ENCODE measurements around the gene TPX2. TPM values are rescaled to one million over a fixed set of nuclear protein-coding genes. Genes with fewer than 3 reads are reported as not detected.
A peak's percentile ranks its signal among the peaks of the same experiment; 100 is the strongest.

Gene TPX2
- total and polyA plus RNA-seq, 5 experiments from 2014 or later: 0.16 to 0.50 (median 0.26) TPM; not detected in 1

DNA sequence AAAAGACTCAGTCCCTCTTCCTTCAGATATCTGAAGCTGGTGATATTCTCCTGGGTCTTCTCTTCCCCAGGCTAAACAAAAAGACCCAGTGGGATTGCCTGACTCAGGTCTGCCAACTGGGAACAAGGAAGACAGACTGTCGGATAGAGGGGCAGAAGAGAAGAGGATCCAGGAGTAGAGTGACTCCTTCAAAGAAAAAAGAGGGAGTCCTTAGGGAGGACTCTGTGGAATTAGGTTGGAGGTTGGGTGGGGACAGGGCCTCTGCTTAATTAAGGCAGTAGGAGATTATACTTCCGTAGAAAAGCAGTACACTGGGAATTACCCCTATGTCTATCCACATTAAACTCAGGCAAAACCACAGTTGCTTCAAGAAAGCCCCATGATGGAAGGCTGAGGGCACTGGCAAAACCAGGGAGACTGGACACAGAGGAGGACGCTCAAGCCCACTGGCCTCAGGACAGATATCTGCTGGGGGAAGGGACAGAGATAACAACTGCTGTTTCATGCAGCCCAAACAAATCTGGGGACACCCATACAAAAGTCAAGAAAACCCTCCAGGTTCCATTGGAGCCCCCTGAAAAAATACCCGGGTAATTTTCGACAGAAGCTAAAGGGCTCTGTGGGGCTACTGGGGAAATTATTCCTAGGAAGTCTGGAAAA lies 22.1 kb upstream of the TPX2 start:
- POLR2A ChIA-PET: interaction anchor here (0.6 to 1.2 kb wide), 3 partner anchors 11 to 45 kb away, joined by 3 read pairs; no protein-coding TSS in a partner anchor
- Mint-ChIP-seq H3K9me3 (no peaks in the 10 kb centered on the region), H3K4me1 (peaks cover 56 to 95% (median 93%) of the 10 kb centered on the region in 4 donors), H3K4me3 (peak overlapping the region in 8 of 10 donors; percentile 23 to 69 (median 40)), H3K36me3 (peaks cover 0 to 41% (median 8%) of the 10 kb centered on the region in 3 donors), H3K27me3 (no peaks in the 10 kb centered on the region), H3K27ac (peak overlapping the region; percentile 6 to 93 (median 82))
- DNase-seq (no peak), ATAC-seq (no peak)

DNA sequence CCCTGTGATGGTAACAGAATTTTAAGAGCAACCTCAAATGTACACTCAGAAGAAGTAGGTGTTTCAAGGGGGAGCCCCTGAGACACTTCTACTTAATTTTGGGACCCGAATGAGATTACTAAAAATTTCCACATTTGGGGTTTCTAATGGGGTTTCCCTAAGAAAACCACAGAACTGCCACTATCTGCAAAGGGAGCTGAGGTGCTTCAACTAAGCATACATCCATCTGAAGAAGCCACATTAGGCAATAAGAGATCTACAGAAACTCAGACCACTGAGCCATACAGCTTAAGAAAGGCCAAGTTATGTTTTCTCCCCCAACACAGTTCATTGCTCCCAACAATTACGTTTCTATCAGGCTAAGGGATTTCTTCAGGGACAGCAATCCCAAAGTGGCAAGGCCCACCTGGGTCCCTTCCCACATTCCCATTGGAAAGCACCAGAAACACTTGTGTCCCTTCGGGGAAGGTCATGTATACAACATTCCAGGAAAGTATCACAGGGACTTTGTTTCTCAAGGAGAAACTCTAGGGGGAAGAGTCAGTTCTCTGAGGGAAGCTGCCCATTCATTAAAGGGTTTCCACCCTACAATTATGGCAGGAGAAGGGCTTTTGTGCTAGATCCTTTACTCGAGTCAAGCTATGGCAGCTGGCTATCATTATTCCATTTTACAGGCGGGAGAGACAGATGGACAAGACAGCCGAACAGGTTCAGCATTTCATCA lies 21.4 kb upstream of the TPX2 start:
- Mint-ChIP-seq H3K36me3 (peaks cover 0 to 38% (median 8%) of the 10 kb centered on the region in 3 donors), H3K27me3 (no peaks in the 10 kb centered on the region), H3K4me3 (peak overlapping the region in 9 of 10 donors; percentile 24 to 71 (median 59)), H3K27ac (peak overlapping the region; percentile 6 to 93 (median 82)), H3K9me3 (no peaks in the 10 kb centered on the region), H3K4me1 (peaks cover 55 to 98% (median 91%) of the 10 kb centered on the region in 4 donors)
- peak; percentile 38 to 57 for ATAC-seq
- POLR2A ChIA-PET: interaction anchor here (1.1 to 1.9 kb wide), 2 partner anchors 42 to 56 kb away, joined by 3 to 6 read pairs; no protein-coding TSS in a partner anchor
- DNase-seq: peak in 1 of 10 donors; percentile 28

- ATAC-seq (no peak), DNase-seq (no peak)
- Mint-ChIP-seq H3K36me3 (peaks cover 0 to 26% (median 4%) of the 10 kb centered on the region in 3 donors), H3K27me3 (no peaks in the 10 kb centered on the region), H3K27ac (peak overlapping the region in 9 of 10 donors; percentile 24 to 93 (median 68)), H3K9me3 (no peaks in the 10 kb centered on the region), H3K4me3 (peak overlapping the region in 9 of 10 donors; percentile 26 to 96 (median 90)), H3K4me1 (peaks cover 50 to 94% (median 81%) of the 10 kb centered on the region in 4 donors)
- POLR2A ChIA-PET: interaction anchor here (1.4 to 2.0 kb wide), 4 partner anchors 10 to 57 kb away, joined by 3 to 12 read pairs (median 4); no protein-coding TSS in a partner anchor
Measured at GRCh38 chr20:31718952-31719643, 20.0 kb upstream of the TPX2 start.

GRCh38 chr20:31719644-31720485 lies 19.2 kb upstream of the TPX2 start:
- Mint-ChIP-seq H3K9me3 (no peaks in the 10 kb centered on the region), H3K36me3 (peaks cover 0 to 20% (median 0%) of the 10 kb centered on the region in 3 donors), H3K4me3 (peak overlapping the region; percentile 90 to 96 (median 93)), H3K4me1 (peaks cover 50 to 87% (median 76%) of the 10 kb centered on the region in 4 donors), H3K27me3 (no peaks in the 10 kb centered on the region), H3K27ac (peak overlapping the region in 9 of 10 donors; percentile 24 to 95 (median 92))
- no peak for ATAC-seq
- no peak for DNase-seq
- POLR2A ChIA-PET: interaction anchor here (1.3 to 5.1 kb wide), 7 partner anchors 8 to 59 kb away, joined by 3 to 125 read pairs (median 5); no protein-coding TSS in a partner anchor

GRCh38 chr20:31720486-31721407 lies 18.3 kb upstream of the TPX2 start:
- Mint-ChIP-seq H3K9me3 (no peaks in the 10 kb centered on the region), H3K4me3 (peak overlapping the region; percentile 90 to 96 (median 93)), H3K4me1 (peaks cover 45 to 79% (median 69%) of the 10 kb centered on the region in 4 donors), H3K27ac (peak overlapping the region; percentile 73 to 97 (median 93)), H3K27me3 (no peaks in the 10 kb centered on the region), H3K36me3 (peaks cover 0 to 13% (median 0%) of the 10 kb centered on the region in 3 donors)
- peak in 1 of 10 donors; percentile 11 for DNase-seq
- no peak for ATAC-seq
- POLR2A ChIA-PET: interaction anchor here (1.1 to 5.1 kb wide), 8 partner anchors 9 to 60 kb away, joined by 3 to 125 read pairs (median 6); no protein-coding TSS in a partner anchor

GRCh38 chr20:31721408-31722256 lies 17.5 kb upstream of the TPX2 start:
- peak overlapping the region; percentile 90 to 96 (median 93) for H3K4me3 Mint-ChIP-seq
- no peaks in the 10 kb centered on the region for H3K9me3 Mint-ChIP-seq
- H3K36me3 Mint-ChIP-seq: peaks cover 0 to 7% (median 0%) of the 10 kb centered on the region in 3 donors
- no peak for ATAC-seq
- peaks cover 40 to 70% (median 60%) of the 10 kb centered on the region in 4 donors for H3K4me1 Mint-ChIP-seq
- POLR2A ChIA-PET: interaction anchor here (0.5 to 5.1 kb wide), 7 partner anchors 10 to 117 kb away, joined by 3 to 125 read pairs (median 6); partner anchors contain the start of gene ID1
- peak in 1 of 10 donors; percentile 7 for DNase-seq
- peak overlapping the region; percentile 73 to 97 (median 94) for H3K27ac Mint-ChIP-seq
- H3K27me3 Mint-ChIP-seq: no peaks in the 10 kb centered on the region

DNA sequence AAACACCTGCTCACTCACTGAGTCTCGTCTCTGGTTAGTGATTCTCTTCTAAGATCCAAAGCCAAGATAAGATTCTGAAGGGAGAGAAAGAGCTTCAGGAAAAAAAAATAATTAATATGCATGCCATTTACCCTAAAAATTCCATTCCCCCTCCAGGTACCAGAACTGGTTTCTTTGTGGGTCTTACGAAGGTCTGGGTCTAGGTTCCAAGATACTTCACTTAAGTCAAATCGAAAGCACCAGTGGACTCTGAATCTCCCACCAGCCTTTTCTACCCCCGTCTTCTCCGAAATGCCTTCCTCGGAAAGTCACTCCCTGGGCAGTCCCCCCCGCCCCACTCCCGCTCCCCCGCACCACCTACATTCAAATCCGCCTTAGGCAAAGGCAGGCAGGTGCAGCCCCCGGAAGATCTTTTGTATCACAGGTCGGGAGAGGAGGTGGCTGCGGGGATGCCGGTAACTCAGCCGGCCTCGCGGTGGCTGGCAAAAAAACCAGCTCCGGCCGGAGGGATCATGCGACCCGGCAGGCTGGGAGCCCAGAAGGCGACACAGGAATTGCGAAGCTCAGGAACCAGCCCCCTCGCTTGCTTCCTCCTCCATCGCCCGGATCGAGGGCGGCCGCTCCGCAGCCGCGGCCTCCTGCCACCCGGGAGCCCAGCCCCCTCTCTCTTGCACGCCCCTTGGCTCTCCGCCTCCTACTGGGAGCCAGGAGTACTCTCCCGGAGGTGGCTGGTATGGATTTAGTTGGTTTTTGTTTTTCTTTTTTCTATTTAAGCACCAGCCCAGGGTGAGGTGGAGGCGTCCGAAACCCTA lies 16.6 kb upstream of the TPX2 start, which contains the start of gene BCL2L1:
Gene BCL2L1 (minus strand): TSS at position 612 of the 812 bp plus-strand sequence. CDS start 650 bp downstream, outside the sequence.
- Mint-ChIP-seq H3K36me3 (peaks cover 0 to 6% (median 0%) of the 10 kb centered on the region in 3 donors), H3K4me1 (peaks cover 35 to 61% (median 52%) of the 10 kb centered on the region in 4 donors), H3K4me3 (peak within 1 kb of the TSS; percentile 90 to 96 (median 93)), H3K27ac (peak within 1 kb of the TSS; percentile 73 to 98 (median 94)), H3K27me3 (no peaks in the 10 kb centered on the region), H3K9me3 (no peaks in the 10 kb centered on the region)
- POLR2A ChIA-PET: interaction anchor here (0.8 to 5.1 kb wide), 15 partner anchors 9 to 150 kb away, joined by 3 to 125 read pairs (median 6); partner anchors contain the start of genes ID1 and TPX2
- ATAC-seq (peak; percentile 26 to 42), DNase-seq (peak; percentile 51 to 81 (median 56))

GRCh38 chr20:31723069-31723318 lies 16.1 kb upstream of the TPX2 start:
- H3K9me3 Mint-ChIP-seq: no peaks in the 10 kb centered on the region
- peak overlapping the region; percentile 73 to 97 (median 94) for H3K27ac Mint-ChIP-seq
- H3K4me1 Mint-ChIP-seq: peaks cover 30 to 56% (median 48%) of the 10 kb centered on the region in 4 donors
- peaks cover 0 to 3% (median 0%) of the 10 kb centered on the region in 3 donors for H3K36me3 Mint-ChIP-seq
- no peaks in the 10 kb centered on the region for H3K27me3 Mint-ChIP-seq
- peak overlapping the region; percentile 90 to 96 (median 93) for H3K4me3 Mint-ChIP-seq
- DNase-seq: no peak
- no peak for ATAC-seq
- POLR2A ChIA-PET: interaction anchor here (0.8 to 5.1 kb wide), 15 partner anchors 9 to 150 kb away, joined by 3 to 125 read pairs (median 5); partner anchors contain the start of genes ID1 and TPX2

Measured in naive thymus-derived CD8-positive, alpha-beta T cell (primary cell).